Subcutaneous abdominal adipose tissue (tissue), 5 donors: Measurements from ENCODE around the gene TMEM169.

Experiments
- H3K27ac ChIP-seq: one replicate; pipeline ENCODE4 v1.7.0; 2013; ENCODE audit warnings: low read depth, mild to moderate bottlenecking, inconsistent platforms, low read length, moderate library complexity
- H3K27me3 ChIP-seq, 5 donors: one replicate each; pipeline ENCODE4 v1.7.0; 2013; ENCODE audit warnings: low read length in 5 of 5, inconsistent platforms in 1 of 5; ENCODE audit not compliant: control insufficient read depth in 5 of 5, insufficient read depth in 4 of 5
- H3K36me3 ChIP-seq, 5 donors: one replicate each; pipeline ENCODE4 v1.7.0; 2013; ENCODE audit warnings: low read length in 5 of 5; ENCODE audit not compliant: control insufficient read depth in 5 of 5, insufficient read depth in 5 of 5
- H3K4me1 ChIP-seq, 5 donors: one replicate each; pipeline ENCODE4 v1.7.0; 2013; ENCODE audit warnings: low read length in 5 of 5, mild to moderate bottlenecking in 3 of 5, moderate library complexity in 1 of 5; ENCODE audit not compliant: control insufficient read depth in 5 of 5, insufficient read depth in 5 of 5
- H3K4me3 ChIP-seq, 5 donors: one replicate each; pipeline ENCODE4 v1.7.0; 2013; ENCODE audit warnings: low read length in 5 of 5, low read depth in 1 of 5
- H3K9ac ChIP-seq, 5 donors: one replicate each; pipeline ENCODE4 v1.7.0; 2013; ENCODE audit warnings: low read length in 5 of 5, mild to moderate bottlenecking in 4 of 5, moderate library complexity in 3 of 5
- H3K9me3 ChIP-seq, 5 donors: one replicate each; pipeline ENCODE4 v1.7.0; 2013; ENCODE audit warnings: low read length in 5 of 5; ENCODE audit not compliant: control insufficient read depth in 5 of 5
- donor health status: healthy.
- donor health status: healthy.
- donor health status: healthy.
- donor health status: healthy.
- donor health status: healthy.

The TMEM169 gene

DNA sequence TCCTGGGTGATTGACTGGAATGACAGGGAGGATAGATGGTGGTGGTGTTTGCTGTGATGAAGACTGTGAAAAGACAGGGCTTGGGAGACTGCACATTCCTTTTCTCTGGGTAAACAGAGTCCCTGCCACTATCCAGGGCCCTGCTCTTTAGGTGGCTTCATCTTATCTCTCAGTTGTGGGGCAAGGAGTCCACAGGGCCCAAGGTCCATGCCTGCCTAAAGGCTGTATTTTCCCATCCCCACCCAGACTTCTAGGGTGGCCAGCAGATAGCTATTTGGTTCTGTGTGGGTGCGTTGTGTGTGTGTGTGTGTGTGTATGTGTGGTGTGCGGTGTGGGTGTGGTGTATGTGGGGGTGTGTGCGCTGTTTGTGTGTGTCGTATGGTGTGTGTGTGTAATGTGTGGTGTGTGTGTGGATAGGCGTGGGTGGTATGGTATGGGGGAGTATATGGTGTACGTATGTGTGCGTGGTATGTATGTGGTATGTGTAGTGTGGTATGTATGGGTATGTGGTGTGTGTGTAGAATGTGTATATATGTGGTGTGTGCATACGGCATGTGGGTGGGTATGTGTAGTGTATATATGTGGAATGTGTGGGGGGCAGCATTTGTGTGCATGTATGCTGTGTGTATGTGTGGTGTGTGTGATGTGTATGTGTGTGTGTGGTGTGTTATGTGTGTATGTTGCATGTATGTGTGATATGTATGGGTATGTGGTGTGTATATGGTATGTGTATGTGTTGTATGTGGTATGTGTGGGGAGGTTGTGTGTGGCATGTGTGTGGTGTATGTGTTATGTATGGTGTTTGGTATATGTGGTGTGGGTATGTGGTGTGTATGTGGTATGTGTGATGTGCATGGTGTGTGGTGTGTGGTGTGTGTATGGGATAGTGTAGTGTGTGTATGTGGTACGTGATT is 17.0 kb downstream of the TMEM169 start:
- no peaks in the 10 kb centered on the region for H3K9me3 ChIP-seq
- H3K27ac ChIP-seq: no peak overlapping the region
- no peaks in the 10 kb centered on the region for H3K27me3 ChIP-seq
- peaks cover 0 to 10% (median 5%) of the 10 kb centered on the region in 5 donors for H3K36me3 ChIP-seq
- no peak overlapping the region for H3K4me3 ChIP-seq
- no peaks in the 10 kb centered on the region for H3K4me1 ChIP-seq
- H3K9ac ChIP-seq: no peak overlapping the region

DNA sequence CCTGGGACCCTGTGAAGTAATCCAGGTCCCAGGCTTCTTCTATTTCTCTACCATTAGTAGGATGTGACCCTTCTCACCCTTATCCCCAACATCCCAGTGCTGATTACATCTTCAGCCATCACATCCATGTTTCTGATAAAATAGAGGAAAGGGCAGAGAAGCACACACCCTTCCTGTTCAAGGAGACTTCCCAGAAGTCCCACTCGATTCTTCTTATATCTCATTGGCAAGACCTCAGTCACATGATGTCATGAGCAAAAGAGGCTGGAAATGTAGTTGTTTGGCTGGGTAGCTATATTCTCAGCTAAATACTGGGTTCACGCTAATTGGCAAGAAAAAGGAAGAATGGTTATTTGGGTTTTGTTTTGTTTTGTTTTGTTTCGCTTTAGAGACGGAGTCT is 19.4 kb downstream of the TMEM169 start:
- Histone ChIP-seq H3K9me3 (no peaks in the 10 kb centered on the region), H3K4me1 (no peaks in the 10 kb centered on the region), H3K9ac (no peak overlapping the region), H3K27me3 (no peaks in the 10 kb centered on the region), H3K27ac (no peak overlapping the region), H3K36me3 (peaks cover 0 to 10% (median 5%) of the 10 kb centered on the region in 5 donors), H3K4me3 (no peak overlapping the region)

DNA sequence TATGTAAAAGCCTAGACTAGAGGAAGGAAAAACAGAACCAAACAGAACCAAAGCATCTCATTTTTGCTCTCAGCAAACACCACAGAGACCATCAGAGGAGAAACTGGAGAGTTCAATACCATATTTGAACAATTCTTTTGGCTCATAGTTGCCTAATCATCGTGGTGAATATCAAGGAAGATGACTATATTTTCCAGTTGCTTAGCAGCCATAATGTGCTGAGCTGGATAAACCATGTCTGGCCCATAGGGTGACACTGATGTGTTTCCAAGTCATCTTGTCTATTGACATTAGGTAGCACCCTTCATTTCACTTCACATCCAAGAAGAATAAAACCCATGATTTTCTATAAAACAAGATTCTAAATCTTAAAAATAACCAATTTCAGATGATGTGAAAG is 21.5 kb downstream of the TMEM169 start:
- Histone ChIP-seq H3K27me3 (no peaks in the 10 kb centered on the region), H3K9ac (no peak overlapping the region), H3K36me3 (peaks cover 0 to 10% (median 5%) of the 10 kb centered on the region in 5 donors), H3K4me1 (peaks cover 0 to 8% (median under 1%) of the 10 kb centered on the region in 5 donors), H3K4me3 (no peak overlapping the region), H3K27ac (no peak overlapping the region), H3K9me3 (no peaks in the 10 kb centered on the region)

DNA sequence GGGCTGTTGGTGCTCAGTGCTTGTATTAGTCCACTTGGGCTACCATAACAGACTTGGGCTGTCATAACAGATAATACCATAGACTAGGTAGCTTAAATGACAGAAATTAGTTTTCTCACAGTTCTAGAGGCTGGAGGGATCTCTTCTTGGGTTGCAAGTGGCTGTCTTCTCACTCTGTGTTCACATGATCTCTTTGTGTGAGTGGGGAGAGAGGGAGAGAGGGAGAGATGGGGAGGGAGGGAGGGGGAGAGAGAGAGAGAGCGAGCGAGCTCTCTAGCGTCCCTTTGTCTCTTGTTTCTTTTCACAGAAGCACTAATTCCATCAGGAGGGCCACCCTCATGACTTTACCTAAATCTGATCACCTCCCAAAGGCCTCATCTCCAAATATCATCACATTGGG is 23.0 kb downstream of the TMEM169 start:
- peaks cover 0 to 10% (median 5%) of the 10 kb centered on the region in 5 donors for H3K36me3 ChIP-seq

DNA sequence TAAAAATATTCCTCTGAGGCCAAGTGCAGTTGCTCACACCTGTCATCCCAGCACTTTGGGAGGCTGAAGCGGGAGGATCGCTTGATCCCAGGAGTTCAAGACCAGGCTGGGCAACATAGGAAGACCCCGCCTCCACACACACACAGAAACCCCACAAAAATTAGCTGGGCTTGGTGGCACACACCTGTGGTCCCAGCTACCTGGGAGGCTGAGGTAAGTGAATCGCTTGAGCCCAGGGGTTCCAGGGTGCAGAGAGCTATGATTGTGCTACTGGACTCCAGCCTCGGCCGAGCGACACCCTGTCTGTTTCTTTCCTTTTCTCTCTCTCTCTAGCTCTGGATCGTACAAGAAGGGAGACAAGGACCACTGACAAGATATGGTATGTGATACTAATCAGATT is 25.6 kb downstream of the TMEM169 start:
- Histone ChIP-seq H3K4me1 (peaks cover 2 to 30% (median 22%) of the 10 kb centered on the region in 5 donors), H3K4me3 (peak overlapping the region in 1 of 5 donors; percentile 31), H3K27ac (no peak overlapping the region), H3K36me3 (peaks cover 3 to 14% (median 14%) of the 10 kb centered on the region in 5 donors), H3K27me3 (no peaks in the 10 kb centered on the region), H3K9ac (peak overlapping the region in 2 of 5 donors; percentile 45 to 76), H3K9me3 (no peaks in the 10 kb centered on the region)

More for the DNA sequence above, 23.0 kb downstream of the TMEM169 start:
- H3K27ac ChIP-seq: no peak overlapping the region
- H3K27me3 ChIP-seq: no peaks in the 10 kb centered on the region
- H3K9ac ChIP-seq: no peak overlapping the region
- peaks cover 2 to 15% (median 9%) of the 10 kb centered on the region in 5 donors for H3K4me1 ChIP-seq
- H3K9me3 ChIP-seq: no peaks in the 10 kb centered on the region
- no peak overlapping the region for H3K4me3 ChIP-seq

GRCh38 chr2:216107760-216108159 is 26.0 kb downstream of the TMEM169 start:
- Histone ChIP-seq H3K4me1 (peaks cover 2 to 30% (median 22%) of the 10 kb centered on the region in 5 donors), H3K36me3 (peaks cover 5 to 18% (median 15%) of the 10 kb centered on the region in 5 donors), H3K27me3 (no peaks in the 10 kb centered on the region), H3K4me3 (peak overlapping the region in 2 of 5 donors; percentile 31), H3K9ac (peak overlapping the region in 2 of 5 donors; percentile 45 to 76), H3K9me3 (no peaks in the 10 kb centered on the region), H3K27ac (no peak overlapping the region)

DNA sequence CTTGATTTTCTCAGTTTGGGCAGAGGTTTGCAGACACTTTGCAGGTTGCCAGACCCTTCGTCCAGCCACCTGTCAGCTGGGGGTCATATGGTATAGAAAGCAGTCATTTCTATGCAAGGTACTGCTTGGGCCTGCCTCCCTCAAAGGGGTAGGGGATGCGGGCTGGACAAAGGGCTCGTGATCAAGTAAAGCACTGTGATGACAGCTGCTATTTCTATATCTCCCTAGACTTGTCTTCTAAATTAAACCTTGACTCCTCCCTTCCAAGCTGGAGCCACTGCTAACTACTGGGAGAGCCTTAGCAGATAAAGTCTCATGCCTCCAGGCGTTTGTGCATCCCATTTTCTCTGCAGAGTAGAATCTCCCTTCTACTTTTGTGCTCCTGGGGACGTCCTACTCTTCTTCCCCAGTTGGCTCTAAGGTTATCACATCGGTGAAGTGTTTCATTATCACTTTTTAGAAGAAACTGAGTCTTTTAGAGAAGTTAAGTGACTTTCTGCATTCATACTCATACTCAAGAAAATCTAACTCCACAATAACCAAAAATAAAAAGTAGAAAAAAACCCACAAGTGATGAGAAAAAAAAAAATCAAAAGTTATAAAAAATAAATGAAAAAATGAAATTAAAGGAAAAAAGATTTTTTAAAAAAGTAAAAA is 26.7 kb downstream of the TMEM169 start:
- Histone ChIP-seq H3K27ac (no peak overlapping the region), H3K4me3 (peak overlapping the region in 4 of 5 donors; percentile 48 to 98 (median 97)), H3K9ac (peak overlapping the region in 3 of 5 donors; percentile 46 to 76 (median 74)), H3K36me3 (peaks cover 11 to 24% (median 22%) of the 10 kb centered on the region in 5 donors), H3K4me1 (peaks cover 2 to 30% (median 22%) of the 10 kb centered on the region in 5 donors), H3K9me3 (no peaks in the 10 kb centered on the region), H3K27me3 (no peaks in the 10 kb centered on the region)

DNA sequence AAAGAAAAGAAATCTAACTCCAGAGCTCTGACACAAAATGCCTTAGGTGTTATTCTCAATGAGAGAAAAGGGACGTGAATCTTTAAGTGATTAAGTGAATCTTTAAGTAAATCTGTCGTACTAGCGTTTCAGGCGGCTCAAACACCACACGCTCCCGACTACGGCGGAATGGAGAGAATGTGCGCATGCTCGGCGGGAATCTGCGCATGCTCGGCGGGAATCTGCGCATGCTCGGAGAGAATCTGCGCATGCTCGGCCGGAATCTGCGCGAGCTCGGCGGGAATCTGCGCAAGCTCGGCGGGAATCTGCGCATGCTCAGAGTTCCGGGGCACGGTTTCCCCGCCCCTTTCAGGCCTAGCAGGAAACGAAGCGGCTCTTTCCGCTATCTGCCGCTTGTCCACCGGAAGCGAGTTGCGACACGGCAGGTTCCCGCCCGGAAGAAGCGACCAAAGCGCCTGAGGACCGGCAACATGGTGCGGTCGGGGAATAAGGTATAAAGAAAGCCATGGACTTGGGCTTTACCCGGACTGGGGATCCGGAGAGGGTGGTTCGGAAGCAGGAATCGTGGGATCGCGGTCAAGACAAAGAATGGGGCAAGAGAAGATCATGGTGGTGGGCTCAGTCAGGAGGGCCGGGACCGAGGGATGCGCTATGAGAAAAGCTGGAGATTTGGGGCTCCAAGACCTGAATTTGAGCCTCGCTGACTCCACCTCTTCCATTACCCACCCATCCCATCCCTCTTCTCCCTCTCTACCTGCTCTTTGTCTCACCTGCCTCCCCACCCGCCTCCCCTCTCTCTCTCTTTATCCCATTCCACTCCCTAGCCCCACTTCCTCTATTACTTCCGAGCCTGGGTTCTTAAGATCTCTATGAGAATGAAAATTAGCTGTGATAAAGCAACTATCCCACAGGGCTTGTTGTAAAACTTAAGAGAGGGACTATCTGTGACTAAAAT is 27.5 kb downstream of the TMEM169 start, which contains the start of gene XRCC5:
Gene XRCC5, plus strand, starts transcription at position 382 of the 955 bp plus-strand sequence. Its CDS starts 89 bp downstream, at position 471.
- Histone ChIP-seq H3K9ac (peak within 1 kb of the TSS; percentile 88 to 99 (median 97)), H3K4me3 (peak within 1 kb of the TSS; percentile 90 to 98 (median 97)), H3K9me3 (no peaks in the 10 kb centered on the region), H3K27me3 (no peaks in the 10 kb centered on the region), H3K4me1 (peaks cover 2 to 30% (median 25%) of the 10 kb centered on the region in 5 donors), H3K27ac (peak within 1 kb of the TSS; percentile 91), H3K36me3 (peaks cover 16 to 32% (median 30%) of the 10 kb centered on the region in 5 donors)

DNA sequence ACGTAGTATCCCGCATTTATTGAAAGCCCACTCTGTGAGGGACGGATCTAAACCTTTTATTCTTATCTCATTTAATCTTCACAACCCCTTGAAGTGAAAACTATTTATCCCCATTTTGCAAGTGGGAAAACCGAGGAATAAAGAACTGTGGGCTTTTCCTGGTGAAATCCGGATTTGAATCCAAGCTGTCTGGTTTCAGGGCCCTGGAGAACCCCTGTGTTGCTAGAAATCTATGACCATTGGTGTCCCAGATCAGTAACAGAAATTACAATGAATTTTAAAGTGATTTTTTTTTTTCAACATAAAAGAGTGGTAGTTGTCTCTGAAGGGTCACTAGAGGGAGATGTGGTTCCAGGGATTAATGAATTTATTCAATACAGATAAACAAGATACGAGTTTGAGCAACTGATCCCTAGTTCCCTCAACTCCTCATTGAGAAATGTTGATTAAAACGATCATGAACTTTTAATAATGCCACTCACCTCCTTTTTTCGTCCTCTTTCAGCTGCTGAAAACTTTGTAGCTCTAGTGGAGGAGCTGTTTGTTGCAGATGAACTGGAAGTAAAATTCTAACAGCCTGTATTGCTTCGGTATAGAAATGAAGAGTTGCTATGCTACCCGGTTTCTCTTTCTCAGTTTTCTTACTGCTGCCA is 28.4 kb downstream of the TMEM169 start:
- Histone ChIP-seq H3K9me3 (no peaks in the 10 kb centered on the region), H3K9ac (peak overlapping the region; percentile 88 to 99 (median 97)), H3K36me3 (peaks cover 16 to 34% (median 32%) of the 10 kb centered on the region in 5 donors), H3K4me3 (peak overlapping the region; percentile 90 to 98 (median 97)), H3K4me1 (peaks cover 2 to 35% (median 30%) of the 10 kb centered on the region in 5 donors), H3K27ac (peak overlapping the region; percentile 91), H3K27me3 (no peaks in the 10 kb centered on the region)
